PC-9 (cell line): ENCODE measurements around the gene BFSP1.

Experiments used
- EZH2 ChIP-seq: fragments of 200-600 bp; sonication (generic); IDR thresholded peaks from 2 replicates; pipeline ENCODE4 v1.8.0; 2017; ENCODE audit warnings: antibody characterized with exemption, low read depth
- TF ChIP-seq, protein P1 (sequence below): fragments of 200-600 bp; sonication (generic); conservative IDR thresholded peaks from 2 replicates; pipeline ENCODE4 v1.6.1; 2017; ENCODE audit warnings: mixed run types, antibody characterized with exemption, mild to moderate bottlenecking, moderate library complexity

DNA sequence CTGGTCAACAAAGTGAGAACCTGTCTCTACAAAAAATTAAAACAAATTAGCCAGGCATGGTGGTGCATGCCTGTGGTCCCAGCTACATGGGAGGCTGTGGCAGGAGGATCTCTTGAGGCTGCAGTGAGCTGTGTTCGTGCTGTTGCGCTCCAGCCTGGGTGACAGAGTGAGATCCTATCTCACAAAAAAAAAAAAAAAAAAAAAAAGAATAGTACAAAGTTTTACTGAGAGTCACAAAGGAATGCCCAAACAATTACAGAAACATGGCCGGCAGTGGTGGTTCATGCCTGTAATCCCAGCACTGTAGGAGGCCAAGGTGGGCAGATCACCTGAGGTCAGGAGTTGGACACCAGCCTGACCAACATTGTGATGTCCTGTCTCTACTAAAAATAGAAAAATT, 23.9 kb upstream of the BFSP1 start:
- TF ChIP-seq, protein P1, sequence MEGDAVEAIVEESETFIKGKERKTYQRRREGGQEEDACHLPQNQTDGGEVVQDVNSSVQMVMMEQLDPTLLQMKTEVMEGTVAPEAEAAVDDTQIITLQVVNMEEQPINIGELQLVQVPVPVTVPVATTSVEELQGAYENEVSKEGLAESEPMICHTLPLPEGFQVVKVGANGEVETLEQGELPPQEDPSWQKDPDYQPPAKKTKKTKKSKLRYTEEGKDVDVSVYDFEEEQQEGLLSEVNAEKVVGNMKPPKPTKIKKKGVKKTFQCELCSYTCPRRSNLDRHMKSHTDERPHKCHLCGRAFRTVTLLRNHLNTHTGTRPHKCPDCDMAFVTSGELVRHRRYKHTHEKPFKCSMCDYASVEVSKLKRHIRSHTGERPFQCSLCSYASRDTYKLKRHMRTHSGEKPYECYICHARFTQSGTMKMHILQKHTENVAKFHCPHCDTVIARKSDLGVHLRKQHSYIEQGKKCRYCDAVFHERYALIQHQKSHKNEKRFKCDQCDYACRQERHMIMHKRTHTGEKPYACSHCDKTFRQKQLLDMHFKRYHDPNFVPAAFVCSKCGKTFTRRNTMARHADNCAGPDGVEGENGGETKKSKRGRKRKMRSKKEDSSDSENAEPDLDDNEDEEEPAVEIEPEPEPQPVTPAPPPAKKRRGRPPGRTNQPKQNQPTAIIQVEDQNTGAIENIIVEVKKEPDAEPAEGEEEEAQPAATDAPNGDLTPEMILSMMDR = no peak
- no peak for TF ChIP-seq EZH2
